DND-41 (cell line): Measurements from ENCODE around the gene DLG2.

ENCODE experiments used
- EZH2 ChIP-seq: IDR thresholded peaks from 3 replicates; pipeline ENCODE4 v1.6.1; 2012; ENCODE audit warnings: borderline replicate concordance, low read depth, mild to moderate bottlenecking, moderate library complexity, low read length, inconsistent platforms; ENCODE audit not compliant: severe bottlenecking
- TF ChIP-seq, protein P1 (sequence below): IDR thresholded peaks from 2 replicates; pipeline ENCODE4 v1.5.1; 2012; ENCODE audit warnings: borderline replicate concordance, low read length, moderate library complexity, mild to moderate bottlenecking; ENCODE audit not compliant: poor library complexity, severe bottlenecking; ENCODE audit errors: extremely low read depth

DNA sequence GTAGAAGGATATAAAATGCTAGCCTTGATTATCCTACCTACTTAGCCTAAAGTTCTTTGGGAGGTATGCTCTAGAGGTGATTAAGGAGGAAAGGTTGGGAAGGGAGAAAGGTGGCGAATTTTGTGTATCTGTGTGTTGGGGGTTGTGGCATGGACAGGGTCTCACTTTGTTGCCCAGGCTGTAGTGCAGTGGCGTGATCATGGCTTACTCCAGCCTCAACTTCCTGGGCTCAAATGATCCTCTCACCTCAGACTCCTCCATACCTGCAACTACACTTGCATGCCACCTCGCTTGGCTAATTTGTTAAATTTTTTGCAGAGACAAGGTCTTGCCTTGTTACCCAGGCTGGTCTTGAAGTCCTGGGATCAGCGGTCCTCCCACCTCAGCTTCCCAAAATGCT, 1094.8 kb downstream of the DLG2 start:
- TF ChIP-seq, protein P1, sequence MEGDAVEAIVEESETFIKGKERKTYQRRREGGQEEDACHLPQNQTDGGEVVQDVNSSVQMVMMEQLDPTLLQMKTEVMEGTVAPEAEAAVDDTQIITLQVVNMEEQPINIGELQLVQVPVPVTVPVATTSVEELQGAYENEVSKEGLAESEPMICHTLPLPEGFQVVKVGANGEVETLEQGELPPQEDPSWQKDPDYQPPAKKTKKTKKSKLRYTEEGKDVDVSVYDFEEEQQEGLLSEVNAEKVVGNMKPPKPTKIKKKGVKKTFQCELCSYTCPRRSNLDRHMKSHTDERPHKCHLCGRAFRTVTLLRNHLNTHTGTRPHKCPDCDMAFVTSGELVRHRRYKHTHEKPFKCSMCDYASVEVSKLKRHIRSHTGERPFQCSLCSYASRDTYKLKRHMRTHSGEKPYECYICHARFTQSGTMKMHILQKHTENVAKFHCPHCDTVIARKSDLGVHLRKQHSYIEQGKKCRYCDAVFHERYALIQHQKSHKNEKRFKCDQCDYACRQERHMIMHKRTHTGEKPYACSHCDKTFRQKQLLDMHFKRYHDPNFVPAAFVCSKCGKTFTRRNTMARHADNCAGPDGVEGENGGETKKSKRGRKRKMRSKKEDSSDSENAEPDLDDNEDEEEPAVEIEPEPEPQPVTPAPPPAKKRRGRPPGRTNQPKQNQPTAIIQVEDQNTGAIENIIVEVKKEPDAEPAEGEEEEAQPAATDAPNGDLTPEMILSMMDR, result no peak
- TF ChIP-seq EZH2, result no peak
